GM21737 (cell line): ENCODE measurements around the gene NRP2.

ENCODE experiments used
- ATAC-seq: cut with Tn5 transposase; IDR thresholded peaks from one replicate; pipeline ENCODE4 v1.9.1; 2021; ENCODE audit warnings: mild to moderate bottlenecking, moderate library complexity; ENCODE audit not compliant: unreplicated experiment

Gene NRP2

GRCh38 chr2:205706769-205707381, 24.6 kb downstream of the NRP2 start:
- ATAC-seq, result peak; percentile 94

- no peak for ATAC-seq
These were observed 25.9 kb downstream of the NRP2 start for GRCh38 chr2:205708231-205708631.

GRCh38 chr2:205709319-205709718, 27.0 kb downstream of the NRP2 start:
- ATAC-seq, result no peak

- no peak for ATAC-seq
These were observed 30.2 kb downstream of the NRP2 start for GRCh38 chr2:205712508-205712907.

- ATAC-seq, result no peak
These were observed 30.8 kb downstream of the NRP2 start for GRCh38 chr2:205713086-205713485.

- ATAC-seq, result peak; percentile 66
These were observed 31.9 kb downstream of the NRP2 start for GRCh38 chr2:205714058-205714776.

- no peak for ATAC-seq
These were observed 32.8 kb downstream of the NRP2 start for GRCh38 chr2:205714789-205715720.

- no peak for ATAC-seq
These were observed 33.7 kb downstream of the NRP2 start for GRCh38 chr2:205715831-205716525.

GRCh38 chr2:205717175-205717846, 35.0 kb downstream of the NRP2 start:
- ATAC-seq, result no peak

GRCh38 chr2:205717999-205718398, 35.7 kb downstream of the NRP2 start:
- ATAC-seq, result no peak

- ATAC-seq, result no peak
These were observed 37.5 kb downstream of the NRP2 start for GRCh38 chr2:205719847-205720246.

GRCh38 chr2:205720451-205720902, 38.2 kb downstream of the NRP2 start:
- ATAC-seq, result no peak

GRCh38 chr2:205721057-205721449, 38.8 kb downstream of the NRP2 start:
- ATAC-seq, result no peak

GRCh38 chr2:205722283-205722918, 40.1 kb downstream of the NRP2 start:
- ATAC-seq, result no peak

GRCh38 chr2:205723179-205723578, 40.9 kb downstream of the NRP2 start:
- no peak for ATAC-seq

GRCh38 chr2:205725059-205725458, 42.8 kb downstream of the NRP2 start:
- ATAC-seq, result no peak

- no peak for ATAC-seq
These were observed 44.2 kb downstream of the NRP2 start for GRCh38 chr2:205726506-205726905.

- no peak for ATAC-seq
These were observed 44.9 kb downstream of the NRP2 start for GRCh38 chr2:205727174-205727573.

GRCh38 chr2:205728366-205728765, 46.1 kb downstream of the NRP2 start:
- ATAC-seq, result no peak

GRCh38 chr2:205730191-205730590, 47.9 kb downstream of the NRP2 start:
- no peak for ATAC-seq
